GM21390 (cell line): ENCODE measurements around the gene MOCS1.

Experiments
- ATAC-seq: cut with Tn5 transposase; IDR thresholded peaks from one replicate; pipeline ENCODE4 v1.9.1; 2021; ENCODE audit not compliant: unreplicated experiment

Gene MOCS1

DNA sequence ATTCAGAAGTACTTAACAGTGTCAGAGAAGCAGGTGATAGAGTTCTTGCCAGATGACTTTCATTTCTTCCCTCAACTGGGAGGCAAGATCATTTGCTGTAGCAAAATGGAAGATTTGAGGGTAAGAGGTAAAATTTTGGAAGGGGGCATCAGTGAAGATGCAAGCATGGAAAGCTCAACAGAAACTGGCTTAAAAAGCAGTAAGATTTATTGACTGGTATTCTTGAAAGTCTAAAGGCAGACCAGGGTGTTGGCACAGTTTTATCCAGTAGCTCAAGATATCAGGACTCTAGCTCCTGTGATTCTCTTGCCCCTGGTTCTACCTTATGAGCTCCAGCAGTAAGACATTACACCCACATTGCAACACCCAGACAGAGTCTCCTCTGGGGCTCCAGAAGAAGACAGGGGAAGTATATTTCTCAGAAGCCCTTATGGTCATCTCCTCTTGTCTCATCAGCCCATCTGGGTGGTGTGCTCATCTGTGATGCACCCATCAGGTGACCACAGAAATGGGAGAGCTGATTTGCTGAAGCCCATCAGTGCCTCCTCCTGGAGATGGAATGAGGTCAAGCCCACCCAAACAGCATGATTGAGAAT is 16.0 kb upstream of the MOCS1 start:
- ATAC-seq: no peak

DNA sequence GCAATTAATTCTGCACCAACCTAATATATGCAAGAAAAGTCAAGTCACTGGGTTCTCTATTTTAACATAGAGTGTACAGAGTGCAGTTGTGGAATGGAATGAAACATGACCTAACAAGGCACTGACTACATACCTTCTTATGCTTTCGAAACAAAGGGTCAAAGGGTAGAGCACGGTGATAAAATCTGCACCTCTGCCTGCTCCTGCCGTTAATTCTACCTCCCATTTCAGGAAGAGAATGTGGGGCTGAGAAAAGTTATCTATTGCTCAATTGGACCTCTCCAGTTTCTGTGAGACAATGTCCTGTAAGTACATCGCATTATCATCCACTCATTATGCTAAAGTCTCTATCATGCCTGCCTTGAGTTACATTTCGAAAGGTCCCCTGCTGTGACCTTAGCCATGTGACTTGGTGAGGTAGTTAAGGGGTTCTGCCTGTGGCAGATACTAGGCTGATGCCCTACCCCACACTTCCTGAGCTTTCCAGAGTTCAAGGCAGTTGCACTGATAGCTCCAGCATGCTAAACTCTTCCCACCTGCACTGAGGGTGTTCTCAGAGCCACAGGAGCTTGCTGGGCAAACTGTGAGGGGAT is 14.0 kb upstream of the MOCS1 start:
- no peak for ATAC-seq

DNA sequence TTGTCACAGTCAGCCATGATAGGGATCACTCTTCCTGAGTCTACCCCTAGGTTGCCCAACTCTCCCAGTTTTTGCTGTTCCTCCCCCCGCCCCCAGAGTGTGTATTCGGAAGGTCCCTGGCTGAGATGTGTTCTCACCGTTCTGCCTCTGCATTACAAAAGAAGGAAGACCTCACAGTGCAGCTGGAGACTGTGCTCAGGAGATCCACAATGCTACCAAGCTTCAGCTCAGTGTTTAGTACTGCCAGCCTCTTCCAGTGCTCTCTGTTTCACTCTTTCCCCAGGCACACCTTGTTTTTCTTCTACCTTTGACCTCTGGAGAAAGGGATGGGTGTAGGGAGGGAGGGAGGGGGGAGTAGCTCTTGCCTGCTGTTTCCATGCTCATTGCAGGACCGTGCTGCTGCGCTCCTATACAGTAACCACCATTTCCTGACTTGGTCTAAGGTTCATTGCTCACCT is 13.4 kb upstream of the MOCS1 start:
- ATAC-seq: no peak

DNA sequence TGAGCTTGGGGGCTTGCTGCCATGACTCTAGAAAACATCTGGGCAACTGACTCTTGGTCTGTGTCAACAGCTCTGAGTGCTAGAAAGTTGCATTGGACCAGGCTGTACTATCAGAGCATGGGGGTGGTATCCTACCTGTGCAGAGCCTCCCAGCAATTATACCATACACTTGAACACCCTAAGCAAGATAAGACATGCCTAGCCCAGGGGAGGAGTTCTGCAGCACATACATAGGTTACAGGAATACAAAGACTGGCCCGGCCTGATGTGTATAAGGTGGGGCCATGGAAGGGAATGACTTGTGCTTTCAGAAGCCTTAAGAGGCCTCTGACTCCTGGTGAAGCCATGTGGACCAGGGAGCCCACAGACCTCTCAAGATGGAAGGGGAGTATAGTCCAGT is 11.4 kb upstream of the MOCS1 start:
- no peak for ATAC-seq

DNA sequence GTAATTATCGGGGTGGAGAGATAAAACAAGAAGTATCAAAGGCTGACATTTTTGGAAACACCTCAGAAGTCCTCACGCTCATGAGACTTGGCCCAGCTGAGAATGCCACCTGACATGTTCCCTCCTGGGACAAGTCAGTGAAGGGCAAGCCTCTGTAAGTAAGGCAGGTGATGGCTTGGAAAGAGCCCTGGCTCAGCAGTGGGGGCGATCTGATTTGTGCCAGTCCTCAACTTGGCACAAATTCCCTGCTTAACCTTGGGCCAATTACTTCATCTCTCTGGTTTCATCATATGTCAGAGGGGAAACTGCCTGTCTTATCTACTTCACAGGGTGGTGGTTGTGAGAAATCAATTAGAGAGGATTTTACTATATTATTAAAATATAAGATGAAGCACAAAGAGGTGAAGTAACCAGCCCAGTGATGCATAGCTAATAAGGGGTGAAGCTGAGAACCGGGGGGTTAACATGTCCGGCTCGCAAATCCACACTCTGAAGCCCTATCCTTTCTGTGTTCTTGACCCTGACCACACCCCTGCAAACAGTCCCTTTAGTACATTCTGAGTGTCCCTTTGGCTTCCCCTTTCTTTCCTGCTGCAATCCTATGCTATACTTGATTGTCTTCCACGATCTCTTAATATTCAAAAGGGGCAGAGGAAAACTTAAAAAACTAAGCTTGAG is 8.8 kb upstream of the MOCS1 start:
- no peak for ATAC-seq

DNA sequence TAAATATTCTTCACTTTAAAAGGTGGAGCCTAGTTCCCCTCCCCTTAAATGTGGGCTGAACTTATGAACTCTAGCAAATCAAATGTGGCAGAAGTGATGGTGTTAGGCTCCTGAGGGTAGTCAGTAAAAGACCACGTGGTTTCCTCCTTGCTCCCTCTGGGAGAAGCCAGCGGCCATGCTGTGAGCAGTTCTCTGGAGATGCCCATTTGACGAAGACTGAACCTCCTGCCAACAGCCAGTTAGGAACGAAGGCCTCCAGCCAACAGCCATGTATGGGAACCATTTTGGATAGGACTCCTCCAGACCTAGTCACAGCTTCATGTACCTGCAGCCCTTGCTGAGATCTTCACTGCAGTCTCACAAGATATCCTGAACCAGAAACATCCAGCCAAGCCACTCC is 7.6 kb upstream of the MOCS1 start:
- ATAC-seq: no peak

DNA sequence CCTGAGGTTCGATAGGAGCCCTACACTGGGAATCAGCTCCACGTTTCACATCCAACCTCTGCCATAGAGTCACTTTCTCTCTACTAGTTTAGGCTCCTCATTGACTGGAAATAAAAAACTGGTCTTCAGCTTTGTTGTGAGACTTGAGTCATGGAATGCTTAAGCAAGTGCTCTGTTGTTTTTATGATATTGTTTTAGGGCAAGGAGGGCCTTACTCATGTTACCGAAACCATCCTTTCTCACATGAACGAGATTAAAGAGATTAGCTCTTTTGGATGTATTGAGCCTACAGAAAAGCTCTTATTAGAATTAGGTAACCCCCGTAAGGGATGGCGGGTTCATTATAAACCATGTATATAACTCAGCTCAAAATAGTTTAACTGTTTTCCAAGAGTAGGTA is 6.9 kb upstream of the MOCS1 start:
- no peak for ATAC-seq

DNA sequence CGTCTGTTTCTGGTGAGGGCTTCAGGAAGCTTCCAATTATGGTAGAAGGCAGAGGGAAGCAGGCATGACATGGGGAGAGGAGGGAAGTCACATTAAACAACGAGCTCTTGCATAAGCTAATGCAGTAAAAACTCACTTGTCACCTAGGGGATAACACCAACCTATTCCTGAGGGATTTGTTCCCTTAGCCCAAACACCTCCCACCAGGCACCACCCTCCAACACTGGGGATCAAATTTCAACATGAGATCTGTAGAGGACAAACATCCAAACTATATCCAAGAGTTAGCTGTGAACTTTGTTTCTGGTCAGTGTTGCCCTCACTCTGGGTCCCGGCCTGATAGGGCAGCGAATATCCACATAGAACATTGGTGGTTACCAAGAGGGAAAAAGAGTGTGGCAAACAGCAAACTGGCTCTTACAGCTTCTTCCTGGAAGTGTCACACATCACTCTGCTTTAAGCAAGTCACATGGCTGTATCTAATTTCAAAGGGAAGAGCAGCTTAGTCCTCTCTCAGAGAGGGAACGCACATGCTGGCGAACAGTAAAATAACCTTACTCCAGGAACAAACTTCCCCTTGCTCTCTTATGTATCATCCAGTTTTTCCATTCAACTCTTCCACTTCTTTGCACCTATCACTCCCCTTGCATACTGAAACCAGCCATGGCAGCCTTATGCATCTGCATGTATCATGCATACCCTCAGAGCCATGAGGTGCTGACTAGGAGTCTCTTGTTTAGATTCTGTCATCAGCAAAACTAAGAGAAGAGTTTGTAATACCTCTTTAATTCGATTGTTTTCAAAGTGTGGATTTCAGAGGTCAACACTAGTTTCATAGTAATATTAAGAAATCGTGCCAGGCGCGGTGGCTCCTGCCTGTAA is 4.8 kb upstream of the MOCS1 start:
- ATAC-seq: no peak

DNA sequence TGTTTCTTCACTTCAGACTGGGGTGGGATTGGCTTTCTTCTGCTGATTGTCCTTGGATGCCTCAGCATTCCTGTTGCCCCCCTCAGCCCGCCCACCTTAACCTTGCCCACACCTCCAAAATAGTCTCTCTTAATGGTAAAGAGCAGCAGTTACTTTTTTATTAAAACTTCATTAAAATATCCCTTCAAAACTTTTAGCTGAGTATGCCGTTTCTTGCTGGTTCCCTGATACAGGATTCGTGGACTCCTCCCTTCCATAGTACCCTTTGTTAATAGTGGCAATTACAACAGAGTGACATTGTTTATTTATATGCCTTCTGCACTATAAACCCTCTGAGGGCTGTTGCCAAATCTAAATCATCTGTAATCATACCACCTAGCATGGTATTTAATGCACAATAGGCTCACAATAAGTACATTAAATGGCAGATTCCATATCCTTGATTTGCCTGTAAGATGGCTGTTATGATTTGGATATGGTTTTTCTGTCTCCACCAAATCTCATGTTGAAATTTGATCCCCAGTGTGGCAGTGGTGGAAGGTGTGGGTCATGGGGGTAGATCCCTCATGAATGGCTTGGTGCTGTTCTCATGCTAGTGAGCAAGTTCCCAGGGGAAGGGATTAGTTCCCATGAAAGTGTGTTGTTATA is 3.5 kb upstream of the MOCS1 start:
- no peak for ATAC-seq

DNA sequence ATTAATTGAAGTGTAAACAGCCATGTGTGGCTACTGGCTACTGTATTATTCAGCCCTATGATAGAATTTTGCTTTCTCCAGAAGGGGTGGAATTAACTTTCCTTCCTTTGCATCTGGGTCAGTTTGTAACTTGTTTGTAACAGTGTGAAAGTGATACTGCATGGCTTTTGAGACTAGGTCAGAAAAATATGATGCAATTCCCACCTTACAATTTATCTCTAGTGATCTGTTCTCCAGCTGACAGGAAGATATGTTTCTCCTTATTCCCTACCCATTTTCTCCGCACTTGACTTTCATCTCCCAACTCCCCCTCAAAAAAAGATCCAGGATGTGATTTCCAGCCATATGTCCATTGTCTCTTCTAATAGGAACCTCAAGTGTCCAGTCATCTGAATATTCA is 2.6 kb upstream of the MOCS1 start:
- ATAC-seq: no peak

DNA sequence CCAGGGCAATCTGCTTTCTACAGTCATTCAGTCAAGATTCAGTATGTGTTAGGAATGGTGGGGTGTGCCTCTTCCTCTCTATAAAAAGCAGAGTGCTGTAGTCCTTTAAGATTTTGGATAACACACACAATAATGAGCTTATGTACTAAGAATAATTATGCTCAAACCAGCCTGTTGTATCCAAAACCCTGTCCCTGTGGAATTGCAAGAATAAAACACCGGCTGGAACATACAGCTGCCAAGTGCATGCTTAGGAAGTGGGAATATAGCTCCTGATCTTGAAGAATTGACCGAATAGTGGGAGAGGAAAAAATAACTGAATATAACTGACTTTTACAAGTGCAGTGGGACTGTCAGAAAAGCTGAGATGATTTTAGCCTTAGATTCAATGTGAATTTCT is 979 bp upstream of the MOCS1 start:
- no peak for ATAC-seq

DNA sequence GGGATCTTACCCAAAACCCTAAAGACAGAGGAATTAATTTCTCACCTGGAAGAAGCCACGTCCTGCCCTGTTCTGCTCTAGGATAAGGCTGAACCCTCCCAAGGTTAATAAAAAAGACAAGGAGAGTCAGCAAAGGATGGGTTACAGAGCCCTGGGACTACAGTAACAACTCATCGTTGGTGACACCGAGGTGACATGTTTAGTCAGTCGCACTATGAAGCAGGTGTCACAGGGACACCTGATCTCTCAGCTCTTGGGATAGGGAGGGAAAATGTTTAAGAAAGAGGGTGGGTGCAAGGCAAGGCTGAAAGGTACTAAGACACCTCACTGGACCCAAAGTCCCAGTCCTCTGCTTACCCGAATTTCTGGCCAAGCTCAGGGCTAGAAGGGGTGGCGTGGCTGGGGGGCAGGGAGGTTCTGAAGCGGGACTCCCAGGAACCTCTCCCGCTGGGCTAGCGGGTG is 562 bp downstream of the MOCS1 start:
- no peak for ATAC-seq

DNA sequence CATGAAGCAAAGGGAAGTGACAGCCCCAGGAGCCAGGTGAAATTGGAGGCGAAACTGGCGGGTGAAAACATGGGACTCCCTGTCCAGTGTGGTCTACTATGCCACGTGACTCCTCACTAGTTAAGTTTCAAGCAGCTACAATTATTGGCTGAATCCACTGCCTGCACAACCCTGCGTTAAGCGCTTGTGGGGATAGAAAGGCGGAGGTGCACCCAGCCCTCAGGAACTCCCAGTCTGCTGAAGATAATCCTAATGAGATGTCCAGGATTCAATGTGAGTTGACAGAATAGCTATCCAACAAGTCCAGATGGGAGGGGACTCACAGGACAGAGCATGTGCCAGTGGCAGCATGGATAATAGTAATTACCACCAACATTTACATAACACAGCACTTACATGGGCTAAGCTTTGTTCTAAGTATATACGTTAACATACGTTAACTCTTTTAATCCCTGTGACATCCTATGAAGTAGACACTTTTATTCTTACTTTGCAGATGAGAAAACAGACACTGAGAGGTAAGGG is 1.8 kb downstream of the MOCS1 start:
- ATAC-seq: no peak

DNA sequence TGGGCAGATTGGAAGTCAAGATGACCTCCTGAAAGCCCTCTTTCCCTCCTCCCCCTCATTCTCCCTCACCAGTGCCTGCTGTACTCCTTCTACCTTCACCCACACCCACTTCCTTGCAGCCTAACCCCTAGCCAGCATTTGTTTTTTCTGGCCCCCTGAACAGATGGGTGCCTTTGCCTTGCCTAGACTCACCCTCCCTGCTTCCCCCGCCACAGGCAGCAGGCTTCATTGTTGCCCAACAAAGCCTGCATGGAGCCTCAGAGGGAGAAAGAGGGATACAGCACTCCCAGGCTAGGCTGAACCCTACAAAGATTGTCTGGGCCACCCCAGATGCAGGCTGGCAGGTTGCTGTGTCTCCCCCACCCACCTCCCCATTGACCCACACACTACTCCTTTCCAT is 2.7 kb downstream of the MOCS1 start:
- no peak for ATAC-seq

DNA sequence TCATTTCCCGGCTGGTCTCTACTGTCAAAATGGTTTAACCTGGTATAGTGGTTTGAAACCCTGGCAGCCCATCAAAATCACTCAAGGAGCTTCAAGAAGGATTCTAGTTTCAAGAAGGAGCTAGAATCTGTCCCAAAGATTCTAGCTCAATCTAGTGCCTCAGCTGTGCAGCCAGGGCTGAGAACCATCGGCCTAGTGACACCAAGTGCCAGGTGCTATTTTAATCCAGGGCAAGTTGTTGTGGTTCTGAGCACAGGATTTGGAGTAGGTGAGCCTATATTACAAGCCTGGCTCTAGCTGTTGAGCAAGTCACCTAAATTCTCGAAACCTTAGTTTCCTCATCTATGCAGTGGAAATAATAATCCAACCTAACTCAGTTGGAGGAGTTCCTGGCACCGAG is 3.7 kb downstream of the MOCS1 start:
- no peak for ATAC-seq

DNA sequence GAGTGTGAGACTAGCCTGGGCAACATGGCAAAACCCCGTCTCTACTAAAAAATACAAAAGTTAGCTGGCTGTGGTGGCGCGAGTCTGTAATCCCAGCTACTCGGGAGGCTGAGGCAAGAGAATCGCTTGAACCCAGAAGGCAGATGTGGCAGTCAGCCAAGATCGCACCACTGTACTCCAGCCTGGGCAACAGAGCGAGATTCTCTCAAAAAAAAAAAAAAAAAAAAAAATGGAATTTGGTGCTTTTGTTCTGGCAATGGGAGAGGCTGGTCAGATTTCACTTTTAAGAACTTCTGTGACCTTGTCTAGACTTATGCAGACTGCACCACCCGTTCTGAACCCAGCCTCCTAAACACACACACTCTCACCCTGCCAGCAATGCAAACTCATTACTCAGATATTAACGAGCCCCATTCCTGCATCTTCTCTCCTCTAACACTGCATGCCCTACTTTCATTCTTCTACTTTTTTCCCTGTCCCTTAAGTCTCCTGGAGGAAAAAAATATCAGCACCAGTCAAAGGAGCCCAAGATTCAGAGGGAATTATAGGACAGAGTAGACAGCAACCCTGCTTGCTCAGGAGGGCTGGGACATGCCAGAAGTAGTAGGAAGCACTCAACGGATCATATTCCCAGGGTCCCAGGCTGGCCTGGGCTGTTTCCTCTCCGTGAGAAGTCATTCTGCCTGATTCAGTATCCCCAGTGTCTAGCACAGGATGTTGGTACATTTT is 4.4 kb downstream of the MOCS1 start:
- no peak for ATAC-seq

DNA sequence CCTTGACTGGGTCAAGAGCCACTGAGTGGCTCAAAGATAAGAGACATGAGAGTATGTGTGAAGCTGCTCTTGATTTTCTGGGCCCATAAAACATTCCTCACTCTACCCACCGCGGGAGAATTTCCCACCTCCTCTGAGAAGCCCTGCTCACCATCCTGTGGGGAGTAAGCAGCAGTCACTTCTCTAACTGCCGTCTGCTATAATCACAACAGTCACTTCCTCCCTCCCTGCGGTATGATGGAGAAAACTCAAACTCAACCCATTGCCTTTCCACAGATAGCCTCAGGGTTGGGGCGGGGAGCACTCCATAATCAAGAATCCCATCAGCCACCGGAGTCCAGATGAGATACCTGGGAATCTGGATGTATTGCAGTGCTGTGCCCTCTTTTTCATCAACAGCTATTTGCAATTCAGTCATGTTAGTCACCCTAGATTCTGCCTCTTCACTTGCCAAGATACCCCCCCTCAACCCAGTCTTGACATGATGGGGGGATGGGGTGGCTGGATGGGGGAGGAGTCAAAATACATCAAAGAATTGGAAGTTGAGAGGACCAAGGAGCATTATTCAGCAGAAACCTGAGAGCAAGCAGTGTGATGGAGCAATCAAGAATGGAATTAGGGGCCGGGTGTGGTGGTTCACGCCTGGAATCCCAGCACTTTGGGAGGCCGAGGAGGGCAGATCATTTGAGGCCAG is 5.1 kb downstream of the MOCS1 start:
- no peak for ATAC-seq

DNA sequence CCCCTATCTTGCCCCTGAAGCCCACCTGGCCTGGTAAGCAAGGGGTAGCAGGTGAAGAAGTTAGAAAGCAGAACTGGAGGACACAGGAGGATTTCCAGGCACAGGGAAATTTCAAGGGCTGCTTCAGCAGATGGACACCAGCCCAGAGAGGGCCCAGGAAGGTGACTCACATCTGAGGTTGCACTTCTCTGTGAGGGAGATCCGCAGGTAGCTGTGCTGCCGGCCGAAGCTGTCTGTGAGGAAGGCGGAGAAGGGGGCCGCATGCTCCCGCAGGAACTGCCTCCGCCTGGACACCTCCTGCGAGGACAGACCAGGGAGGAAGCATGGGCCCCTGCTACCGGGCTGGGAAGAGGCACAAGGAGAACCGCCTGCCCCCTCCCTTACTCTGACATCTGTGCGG is 7.1 kb downstream of the MOCS1 start:
- ATAC-seq: no peak

DNA sequence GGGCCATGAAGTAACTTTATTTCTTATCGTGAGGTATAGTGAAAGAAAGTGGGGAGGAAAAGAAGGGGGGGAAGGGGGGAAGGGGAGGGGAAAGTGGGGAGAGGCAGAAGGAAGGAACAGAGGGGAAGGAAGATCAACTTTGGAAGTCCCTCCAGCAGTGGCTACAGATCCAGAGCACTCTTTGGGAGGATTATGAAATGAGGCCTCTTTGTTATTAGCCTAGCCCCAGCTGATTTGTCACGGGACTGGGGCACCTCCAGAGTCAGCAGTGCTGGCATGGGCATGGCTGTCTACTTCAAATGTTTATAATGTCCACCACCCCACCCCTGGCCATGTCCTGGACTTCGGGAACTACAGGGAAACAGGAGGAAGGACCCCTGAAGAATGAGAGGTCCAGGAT is 7.6 kb downstream of the MOCS1 start:
- ATAC-seq: no peak

DNA sequence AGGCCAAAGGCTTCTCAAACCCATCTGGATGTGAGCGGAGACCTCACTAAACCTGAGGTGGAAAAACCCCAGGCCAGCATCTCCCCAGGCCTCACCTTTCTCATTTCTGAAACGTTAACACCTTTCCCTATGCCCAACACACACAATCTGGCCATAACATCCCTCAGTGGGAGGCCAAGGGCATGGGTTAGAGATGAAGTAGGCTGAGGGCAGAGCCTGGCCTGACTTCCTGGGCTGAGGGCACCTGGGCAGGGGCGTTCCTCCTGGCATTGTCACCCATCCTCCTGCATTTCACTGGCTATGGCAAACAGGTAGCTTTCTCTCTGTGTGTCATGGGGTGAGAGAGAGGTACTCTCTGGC is 8.4 kb downstream of the MOCS1 start:
- no peak for ATAC-seq
